Measurements from ENCODE around the gene ITPR2.

The ITPR2 gene

GRCh38 chr12:26712892-26713291, 120.1 kb downstream of the ITPR2 start:
- Histone ChIP-seq H3K27ac (no peak overlapping the region), H3K4me3 (no peak overlapping the region)
- no peak for TF ChIP-seq CTCF (IDR thresholded peaks at IDR 0.05)
- DNase-seq (ENCODE audit: low spot score), result no peak

GRCh38 chr12:26711569-26711968, 121.4 kb downstream of the ITPR2 start:
- H3K4me3 ChIP-seq, result no peak overlapping the region
- no peak for DNase-seq (ENCODE audit: low spot score)
- no peak overlapping the region for H3K27ac ChIP-seq
- no peak for TF ChIP-seq CTCF (IDR thresholded peaks at IDR 0.05)

GRCh38 chr12:26711072-26711471, 121.9 kb downstream of the ITPR2 start:
- no peak overlapping the region for H3K27ac ChIP-seq
- TF ChIP-seq CTCF (IDR thresholded peaks at IDR 0.05), result no peak
- DNase-seq (ENCODE audit: low spot score), result no peak
- no peak overlapping the region for H3K4me3 ChIP-seq

GRCh38 chr12:26705851-26706250, 127.1 kb downstream of the ITPR2 start:
- no peak overlapping the region for H3K27ac ChIP-seq
- no peak for TF ChIP-seq CTCF (IDR thresholded peaks at IDR 0.05)
- no peak for DNase-seq (ENCODE audit: low spot score)
- no peak overlapping the region for H3K4me3 ChIP-seq

GRCh38 chr12:26704684-26705460, 128.1 kb downstream of the ITPR2 start:
- Histone ChIP-seq H3K4me3 (no peak overlapping the region), H3K27ac (no peak overlapping the region)
- DNase-seq (ENCODE audit: low spot score), result no peak
- no peak for TF ChIP-seq CTCF (IDR thresholded peaks at IDR 0.05)

- TF ChIP-seq CTCF (IDR thresholded peaks at IDR 0.05), result no peak
- H3K4me3 ChIP-seq, result no peak overlapping the region
- no peak for DNase-seq (ENCODE audit: low spot score)
- H3K27ac ChIP-seq, result no peak overlapping the region
These were observed 128.8 kb downstream of the ITPR2 start for GRCh38 chr12:26704214-26704613.

GRCh38 chr12:26702741-26703140, 130.3 kb downstream of the ITPR2 start:
- DNase-seq (ENCODE audit: low spot score), result no peak
- Histone ChIP-seq H3K27ac (no peak overlapping the region), H3K4me3 (no peak overlapping the region)
- no peak for TF ChIP-seq CTCF (IDR thresholded peaks at IDR 0.05)

Data from coronary artery (tissue), 2 donors.